Measurements from ENCODE around the gene IRGQ.

IRGQ gene

DNA sequence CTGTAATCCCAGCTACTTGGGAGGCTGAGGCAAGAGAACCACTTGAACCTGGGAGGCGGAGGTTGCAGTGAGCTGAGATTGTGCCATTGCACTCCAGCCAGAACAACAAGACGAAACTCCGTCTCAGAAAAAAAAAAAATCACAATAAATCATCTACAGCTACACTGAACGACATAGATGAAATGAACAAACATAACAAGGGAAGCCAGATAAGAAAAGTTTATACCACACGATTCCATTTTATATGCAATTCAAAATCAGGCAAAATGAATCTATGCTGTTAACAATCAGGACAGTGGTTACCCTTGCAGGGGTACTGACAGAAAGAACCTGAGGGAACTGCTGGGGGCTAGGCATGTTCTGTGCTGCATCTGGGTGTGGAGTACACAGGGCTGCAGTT lies 26.3 kb downstream of the IRGQ start:
- no peak overlapping the region; the same call in 1 of the 2 replicates for H3K4me2 ChIP-seq
- no peak overlapping the region for H2AFZ ChIP-seq (ENCODE audit: low read depth)
- peaks cover 5% of the 10 kb centered on the region; the same call in 1 of the 2 replicates for H3K79me2 ChIP-seq (ENCODE audit: insufficient read depth, low read depth)
- no peak overlapping the region for H3K4me3 ChIP-seq (IDR thresholded peaks at IDR 0.05; ENCODE audit: insufficient read depth, low read depth, low read length)
- TF ChIP-seq CTCF (conservative IDR thresholded peaks at IDR 0.05; ENCODE audit: low read depth, low read length): no peak
- no peak overlapping the region for H3K9ac ChIP-seq
- peak overlapping the region; percentile 26; the same call in 1 of the 2 replicates for H3K27ac ChIP-seq
- peaks cover 17% of the 10 kb centered on the region for H3K4me1 ChIP-seq (ENCODE audit: low read depth, poor library complexity, severe bottlenecking)
- no peaks in the 10 kb centered on the region for H3K27me3 ChIP-seq (ENCODE audit: insufficient read depth, low read depth)
- H4K20me1 ChIP-seq (ENCODE audit: insufficient read depth): no peaks in the 10 kb centered on the region
- H3K36me3 ChIP-seq (ENCODE audit: insufficient read depth): no peaks in the 10 kb centered on the region

DNA sequence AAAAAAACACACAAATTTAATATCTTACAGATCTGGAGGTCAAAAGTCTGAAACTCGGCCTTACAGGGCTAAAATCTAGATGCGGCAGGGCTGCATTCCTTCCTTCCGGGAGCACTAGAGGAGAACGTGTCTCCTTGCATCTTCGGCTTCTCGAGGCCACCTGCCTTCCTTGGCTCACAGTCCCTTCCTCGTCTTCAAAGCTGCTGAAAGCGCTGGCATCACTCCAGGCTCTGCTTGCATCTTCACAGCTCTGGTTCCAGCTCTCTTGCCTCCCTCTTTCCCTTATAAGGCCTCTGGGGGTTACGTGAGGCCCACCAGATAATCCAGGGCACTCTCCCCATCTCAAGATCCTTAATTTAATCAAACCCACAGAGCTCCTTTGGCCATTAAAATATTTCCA lies 31.1 kb downstream of the IRGQ start:
- no peak overlapping the region for H3K4me2 ChIP-seq
- H4K20me1 ChIP-seq (ENCODE audit: insufficient read depth): no peaks in the 10 kb centered on the region
- 0 out of 2 replicates have a peak, but pooled peaks cover 3% of the 10 kb centered on the region for H3K79me2 ChIP-seq (ENCODE audit: insufficient read depth, low read depth)
- H3K36me3 ChIP-seq (ENCODE audit: insufficient read depth): no peaks in the 10 kb centered on the region
- H2AFZ ChIP-seq (ENCODE audit: low read depth): no peak overlapping the region
- no peak for TF ChIP-seq CTCF (conservative IDR thresholded peaks at IDR 0.05; ENCODE audit: low read depth, low read length)
- no peak overlapping the region for H3K27ac ChIP-seq
- no peak overlapping the region for H3K9ac ChIP-seq
- H3K4me1 ChIP-seq (ENCODE audit: low read depth, poor library complexity, severe bottlenecking): peaks cover 3% of the 10 kb centered on the region
- H3K27me3 ChIP-seq (ENCODE audit: insufficient read depth, low read depth): no peaks in the 10 kb centered on the region
- H3K4me3 ChIP-seq (IDR thresholded peaks at IDR 0.05; ENCODE audit: insufficient read depth, low read depth, low read length): no peak overlapping the region

- Histone ChIP-seq H3K9ac (no peak overlapping the region), H3K27me3 (ENCODE audit: insufficient read depth, low read depth) (no peaks in the 10 kb centered on the region), H3K79me2 (ENCODE audit: insufficient read depth, low read depth) (no peaks in the 10 kb centered on the region), H3K36me3 (ENCODE audit: insufficient read depth) (no peaks in the 10 kb centered on the region), H3K4me3 (IDR thresholded peaks at IDR 0.05; ENCODE audit: insufficient read depth, low read depth, low read length) (no peak overlapping the region), H2AFZ (ENCODE audit: low read depth) (no peak overlapping the region), H4K20me1 (ENCODE audit: insufficient read depth) (no peaks in the 10 kb centered on the region), H3K4me2 (no peak overlapping the region), H3K4me1 (ENCODE audit: low read depth, poor library complexity, severe bottlenecking) (no peaks in the 10 kb centered on the region), H3K27ac (no peak overlapping the region)
- no peak for TF ChIP-seq CTCF (conservative IDR thresholded peaks at IDR 0.05; ENCODE audit: low read depth, low read length)
These were observed 32.0 kb downstream of the IRGQ start for GRCh38 chr19:43563816-43564457.

DNA sequence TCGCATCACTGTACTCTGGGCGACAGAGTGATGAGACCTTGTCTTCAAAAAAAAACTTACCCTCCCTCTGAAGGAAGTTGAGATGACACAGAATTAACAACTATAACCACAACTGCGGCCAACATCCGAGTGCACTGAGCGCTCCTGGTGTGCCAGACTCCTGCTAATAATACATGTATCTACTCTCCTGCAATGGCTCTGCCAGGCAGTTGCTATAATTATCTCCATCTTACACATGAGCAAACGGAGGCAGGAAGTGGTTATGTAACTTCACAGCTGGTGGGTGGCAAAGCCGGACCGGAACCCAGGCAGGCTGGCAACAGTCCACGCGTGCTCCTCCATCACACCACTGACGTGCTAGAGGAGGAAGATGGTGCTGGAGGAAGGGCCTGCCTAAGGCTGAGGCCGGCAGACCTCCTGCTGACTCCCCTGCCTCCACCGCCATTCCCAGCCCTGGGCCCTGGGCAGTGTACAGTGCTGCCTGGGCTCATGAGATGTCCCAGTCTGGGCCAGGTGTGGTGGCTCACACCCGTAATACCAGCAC lies 33.2 kb downstream of the IRGQ start:
- H3K36me3 ChIP-seq (ENCODE audit: insufficient read depth): no peaks in the 10 kb centered on the region
- no peak overlapping the region for H3K4me2 ChIP-seq
- no peak overlapping the region for H3K9ac ChIP-seq

More for the DNA sequence above, 33.2 kb downstream of the IRGQ start:
- no peak for TF ChIP-seq CTCF (conservative IDR thresholded peaks at IDR 0.05; ENCODE audit: low read depth, low read length)
- no peaks in the 10 kb centered on the region for H3K4me1 ChIP-seq (ENCODE audit: low read depth, poor library complexity, severe bottlenecking)
- H3K4me3 ChIP-seq (IDR thresholded peaks at IDR 0.05; ENCODE audit: insufficient read depth, low read depth, low read length): no peak overlapping the region
- no peaks in the 10 kb centered on the region for H3K79me2 ChIP-seq (ENCODE audit: insufficient read depth, low read depth)
- H4K20me1 ChIP-seq (ENCODE audit: insufficient read depth): no peaks in the 10 kb centered on the region
- no peak overlapping the region for H3K27ac ChIP-seq
- H3K27me3 ChIP-seq (ENCODE audit: insufficient read depth, low read depth): no peaks in the 10 kb centered on the region
- no peak overlapping the region for H2AFZ ChIP-seq (ENCODE audit: low read depth)

All from KMS-11 (cell line).